Measurements from ENCODE around the gene CD300A. TPM values are rescaled to one million over a fixed set of nuclear protein-coding genes. Genes with fewer than 3 reads are reported as not detected.

The CD300A gene
- total and polyA plus RNA-seq, 8 donors = 1.6 to 35.5 (median 2.6) TPM

DNA sequence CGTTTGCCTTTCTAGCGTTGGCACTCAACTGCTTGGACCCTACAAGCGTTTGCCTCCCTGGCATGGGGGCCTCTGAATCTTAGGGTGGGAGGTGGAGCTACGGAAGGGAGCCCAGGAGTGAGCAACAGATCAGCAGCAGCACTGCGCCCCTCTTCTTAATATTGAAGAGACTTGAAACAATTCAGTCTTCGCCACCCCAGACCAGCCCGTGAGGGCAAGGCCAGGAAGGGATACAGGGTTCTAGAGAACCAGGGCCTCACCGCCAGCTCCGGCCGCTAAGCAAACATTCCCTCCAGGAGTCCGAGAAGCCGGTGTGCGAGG, 36.1 kb upstream of the CD300A start:
- intact Hi-C loops (cut with DNase I) = no loop called here
- H3K27ac ChIP-seq = peak overlapping the region; percentile 78 to 93
- no peaks in the 10 kb centered on the region for H3K36me3 ChIP-seq
- ATAC-seq = no peak
- peaks cover 18 to 35% of the 10 kb centered on the region in 2 donors for H3K4me1 ChIP-seq
- peak in 1 of 4 donors; percentile 33 for DNase-seq
- TF ChIP-seq, protein P1, sequence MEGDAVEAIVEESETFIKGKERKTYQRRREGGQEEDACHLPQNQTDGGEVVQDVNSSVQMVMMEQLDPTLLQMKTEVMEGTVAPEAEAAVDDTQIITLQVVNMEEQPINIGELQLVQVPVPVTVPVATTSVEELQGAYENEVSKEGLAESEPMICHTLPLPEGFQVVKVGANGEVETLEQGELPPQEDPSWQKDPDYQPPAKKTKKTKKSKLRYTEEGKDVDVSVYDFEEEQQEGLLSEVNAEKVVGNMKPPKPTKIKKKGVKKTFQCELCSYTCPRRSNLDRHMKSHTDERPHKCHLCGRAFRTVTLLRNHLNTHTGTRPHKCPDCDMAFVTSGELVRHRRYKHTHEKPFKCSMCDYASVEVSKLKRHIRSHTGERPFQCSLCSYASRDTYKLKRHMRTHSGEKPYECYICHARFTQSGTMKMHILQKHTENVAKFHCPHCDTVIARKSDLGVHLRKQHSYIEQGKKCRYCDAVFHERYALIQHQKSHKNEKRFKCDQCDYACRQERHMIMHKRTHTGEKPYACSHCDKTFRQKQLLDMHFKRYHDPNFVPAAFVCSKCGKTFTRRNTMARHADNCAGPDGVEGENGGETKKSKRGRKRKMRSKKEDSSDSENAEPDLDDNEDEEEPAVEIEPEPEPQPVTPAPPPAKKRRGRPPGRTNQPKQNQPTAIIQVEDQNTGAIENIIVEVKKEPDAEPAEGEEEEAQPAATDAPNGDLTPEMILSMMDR (IDR thresholded peaks at IDR 0.05) = no peak
- H3K4me3 ChIP-seq = peak overlapping the region in 1 of 2 donors; percentile 49
- H3K9me3 ChIP-seq = no peaks in the 10 kb centered on the region
- peaks cover 11 to 74% of the 10 kb centered on the region in 2 donors for H3K27me3 ChIP-seq

DNA sequence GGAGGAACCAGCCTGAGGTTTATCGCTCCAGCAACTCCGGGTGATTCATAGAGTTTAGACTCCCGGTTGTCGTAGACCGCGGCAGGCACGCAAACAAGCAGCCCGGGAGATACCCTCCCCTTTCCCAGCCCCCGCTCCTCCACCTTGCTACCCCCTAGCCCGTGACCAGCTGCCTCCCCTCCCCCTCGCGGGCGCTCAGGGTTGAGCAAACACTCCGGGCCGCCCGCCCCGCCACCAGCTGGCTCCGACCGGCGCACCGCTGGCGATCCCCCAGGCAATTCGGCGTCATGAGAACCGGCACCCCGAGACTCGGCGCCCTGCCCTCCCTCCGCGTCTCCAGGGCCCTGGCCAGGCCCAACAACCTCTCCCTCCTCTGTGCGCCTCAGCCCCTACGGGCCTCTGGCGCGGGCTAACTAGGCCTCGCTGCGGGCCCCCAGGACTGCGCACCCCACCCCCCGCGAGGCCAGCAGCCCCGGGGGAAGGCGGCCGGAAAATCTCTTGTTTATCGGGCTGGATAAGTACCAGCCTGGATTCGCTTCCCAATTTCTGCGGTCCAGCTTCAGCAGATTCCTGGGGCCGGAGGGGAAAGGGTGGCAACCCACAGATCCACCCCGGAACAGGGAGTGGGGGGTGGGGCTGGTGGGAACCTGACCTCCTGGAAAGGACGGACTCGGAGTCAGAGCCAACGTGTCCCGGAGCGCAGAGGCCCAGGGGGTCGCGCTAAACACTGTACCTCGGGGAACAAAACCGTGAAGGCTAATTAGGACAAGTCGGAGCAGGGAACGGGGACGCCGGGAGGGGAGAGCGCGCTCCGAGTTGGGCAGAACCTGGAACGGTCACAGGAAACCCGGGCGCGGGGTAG, 35.5 kb upstream of the CD300A start:
- peaks cover 18 to 35% of the 10 kb centered on the region in 2 donors for H3K4me1 ChIP-seq

DNA sequence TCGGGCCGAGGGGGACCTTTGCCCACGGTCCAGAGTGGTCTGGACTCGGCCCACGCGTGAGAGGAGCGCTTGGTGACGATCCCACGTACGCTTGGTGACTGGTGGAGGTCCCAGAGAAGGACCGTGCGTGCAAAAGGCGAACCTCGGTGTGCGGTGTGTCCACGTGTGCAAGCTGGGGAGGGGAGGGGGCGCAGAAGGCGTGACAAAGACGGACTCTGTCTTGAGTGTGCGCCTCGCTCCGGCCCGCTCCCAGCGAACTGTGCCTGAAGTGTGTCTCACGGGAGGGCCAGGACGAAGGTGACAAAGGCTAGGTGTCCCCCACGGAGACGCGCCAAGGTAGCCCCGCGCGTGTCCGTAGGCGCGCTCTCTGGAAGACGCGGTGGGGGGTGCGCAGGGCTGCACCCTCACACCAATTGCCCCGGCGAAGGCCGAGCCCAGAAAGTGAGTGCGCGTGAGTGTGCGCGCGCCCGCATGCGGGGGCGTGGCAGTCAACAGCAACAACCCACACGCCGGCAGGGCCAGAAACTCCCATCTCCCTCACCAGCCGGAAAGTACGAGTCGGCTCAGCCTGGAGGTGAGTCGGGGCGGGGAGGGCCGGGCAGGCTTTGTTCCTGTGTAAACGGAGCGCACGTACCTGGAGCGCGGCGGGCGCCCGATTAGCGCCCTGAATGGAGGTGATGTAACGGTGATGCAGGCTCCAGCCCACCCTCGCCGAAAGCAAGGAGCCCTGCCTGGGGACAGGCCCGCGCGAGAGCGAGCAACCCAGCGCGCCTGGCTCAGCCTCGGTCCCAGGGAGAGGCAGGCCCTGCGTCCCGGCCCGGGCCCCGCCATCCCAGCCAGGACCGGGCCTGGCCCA, 34.6 kb upstream of the CD300A start, which contains the start of gene GPRC5C:
TSS of gene GPRC5C (plus strand) at position 521 of the 856 bp plus-strand sequence. CDS start 7,689 bp downstream, outside the sequence.
- ATAC-seq (peak; percentile 64), DNase-seq (peak; percentile 82 to 93 (median 86))
- Histone ChIP-seq H3K9me3 (no peaks in the 10 kb centered on the region), H3K27me3 (peaks cover 11 to 74% of the 10 kb centered on the region in 2 donors), H3K4me3 (peak within 1 kb of the TSS; percentile 49 to 58), H3K36me3 (no peaks in the 10 kb centered on the region), H3K27ac (peak within 1 kb of the TSS; percentile 78 to 93), H3K4me1 (peaks cover 18 to 35% of the 10 kb centered on the region in 2 donors)
- TF ChIP-seq, protein P1 (IDR thresholded peaks at IDR 0.05) = no peak
- intact Hi-C loops (cut with DNase I) = no loop called here

More for the DNA sequence above, 35.5 kb upstream of the CD300A start:
- TF ChIP-seq, protein P1 (IDR thresholded peaks at IDR 0.05) = no peak
- Histone ChIP-seq H3K27me3 (peaks cover 11 to 74% of the 10 kb centered on the region in 2 donors), H3K36me3 (no peaks in the 10 kb centered on the region), H3K9me3 (no peaks in the 10 kb centered on the region), H3K4me3 (peak overlapping the region; percentile 49 to 58), H3K27ac (peak overlapping the region; percentile 78 to 93)
- intact Hi-C loops (cut with DNase I) = no loop called here
- ATAC-seq (peak; percentile 72), DNase-seq (peak; percentile 88 to 94 (median 90))

DNA sequence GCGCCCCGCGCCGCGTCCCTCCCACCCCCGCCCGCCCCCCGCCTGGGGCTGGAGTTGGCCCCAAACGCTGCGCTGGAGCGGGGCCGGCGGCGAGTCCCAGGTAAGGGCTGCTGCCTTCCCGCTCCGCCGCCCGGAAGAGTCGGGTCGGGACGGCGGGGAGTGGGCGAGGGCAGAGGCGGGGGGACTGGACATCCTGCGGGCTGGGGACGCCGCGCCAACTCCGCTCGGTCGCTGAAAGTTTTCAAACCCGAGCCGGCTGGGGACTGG, 34.1 kb upstream of the CD300A start:
- peak overlapping the region; percentile 63 to 93 for H3K27ac ChIP-seq
- TF ChIP-seq, protein P1 (IDR thresholded peaks at IDR 0.05) = no peak
- intact Hi-C loops (cut with DNase I) = no loop called here

More for the DNA sequence above, 34.1 kb upstream of the CD300A start:
- ATAC-seq (no peak), DNase-seq (peak in 2 of 4 donors; percentile 38 to 69)
- H3K9me3 ChIP-seq = peaks cover 0 to 4% of the 10 kb centered on the region in 2 donors
- H3K36me3 ChIP-seq = no peaks in the 10 kb centered on the region
- peaks cover 11 to 74% of the 10 kb centered on the region in 2 donors for H3K27me3 ChIP-seq
- H3K4me3 ChIP-seq = peak overlapping the region; percentile 49 to 58
- peaks cover 18 to 35% of the 10 kb centered on the region in 2 donors for H3K4me1 ChIP-seq

Measured in left lung (tissue), 10 donors.